Osteoblast (primary cell): ENCODE measurements around the gene C2CD3. TPM values are rescaled to one million over a fixed set of nuclear protein-coding genes. Genes with fewer than 3 reads are reported as not detected.
A peak's percentile ranks its signal among the peaks of the same experiment; 100 is the strongest.

Source experiments
- DNase-seq: peaks from one replicate; pipeline ENCODE4 v3.0.0; 2011; ENCODE audit warnings: low spot score, mixed read lengths; ENCODE audit not compliant: insufficient read length; ENCODE audit errors: missing footprints
- H2AFZ ChIP-seq: 2 replicates; pipeline ENCODE4 v1.6.0; 2011; ENCODE audit warnings: mild to moderate bottlenecking, low read length
- H3K27ac ChIP-seq: 2 replicates; pipeline ENCODE4 v1.5.1; 2011; ENCODE audit warnings: mild to moderate bottlenecking, low read depth, low read length, moderate library complexity
- H3K27me3 ChIP-seq: 2 replicates; pipeline ENCODE4 v1.6.0; 2012; ENCODE audit warnings: mild to moderate bottlenecking, control low read depth, inconsistent platforms, low read length, moderate library complexity; ENCODE audit not compliant: insufficient read depth
- H3K36me3 ChIP-seq: 2 replicates; pipeline ENCODE4 v1.5.1; 2011; ENCODE audit warnings: mild to moderate bottlenecking, low read length, control low read depth, moderate library complexity; ENCODE audit not compliant: insufficient read depth
- H3K4me1 ChIP-seq: 2 replicates; pipeline ENCODE4 v1.5.1; 2011; ENCODE audit warnings: mild to moderate bottlenecking, low read length, control low read depth, moderate library complexity; ENCODE audit not compliant: insufficient read depth
- H3K4me2 ChIP-seq: 2 replicates; pipeline ENCODE4 v1.6.0; 2011; ENCODE audit warnings: mild to moderate bottlenecking, low read length; ENCODE audit not compliant: insufficient read depth
- H3K4me3 ChIP-seq: fragments of 200-600 bp; sonication (generic); 3 replicates; pipeline ENCODE4 v1.5.1; 2012; ENCODE audit warnings: mild to moderate bottlenecking, low read length, inconsistent platforms; ENCODE audit not compliant: insufficient read depth
- H3K79me2 ChIP-seq: 2 replicates; pipeline ENCODE4 v1.6.0; 2012; ENCODE audit warnings: mild to moderate bottlenecking, low read length, control low read depth, inconsistent platforms; ENCODE audit not compliant: insufficient read depth
- H3K9me3 ChIP-seq: 2 replicates; pipeline ENCODE4 v1.5.1; 2011; ENCODE audit warnings: low read depth, low read length, control low read depth
- H4K20me1 ChIP-seq: 2 replicates; pipeline ENCODE4 v1.6.0; 2012; ENCODE audit warnings: mild to moderate bottlenecking, low read length, control low read depth; ENCODE audit not compliant: insufficient read depth
- total RNA-seq: library from RNA; depleted of rRNA; stranded (reverse); fragments of >200 nt; gene quantifications from 2 replicates; pipeline ENCODE4 v1.2.3, GENCODE V29; 2012
- TF ChIP-seq, protein P1 (sequence below): IDR thresholded peaks from 2 replicates; pipeline ENCODE4 v1.5.1; 2011; ENCODE audit warnings: mild to moderate bottlenecking, low read depth, low read length, moderate library complexity; ENCODE audit errors: extremely low read depth

C2CD3 gene
- total RNA-seq, 1 donor = 14.1 TPM

DNA sequence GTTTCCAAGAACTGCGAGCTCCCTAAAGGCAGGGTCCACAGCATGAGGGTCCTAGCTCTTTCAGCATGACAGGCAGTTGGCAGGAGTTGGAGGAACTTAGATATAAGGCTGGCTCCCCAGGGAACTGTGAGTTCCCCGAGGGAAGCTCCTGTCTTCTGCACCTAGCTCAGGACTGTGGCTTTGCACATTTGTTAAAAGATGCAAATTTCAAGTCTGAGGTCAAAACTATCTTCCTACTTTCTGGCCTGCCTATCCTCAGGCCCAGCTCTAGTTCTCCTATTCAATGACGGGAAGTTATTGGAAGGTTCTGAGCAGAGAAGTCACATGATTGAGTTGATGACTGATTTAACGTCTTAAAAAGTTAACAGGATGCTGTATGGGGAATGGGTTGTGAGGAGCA is 150.3 kb downstream of the C2CD3 start:
- Histone ChIP-seq H4K20me1 (no peaks in the 10 kb centered on the region), H2AFZ (no peak overlapping the region), H3K79me2 (no peaks in the 10 kb centered on the region), H3K9me3 (no peaks in the 10 kb centered on the region), H3K4me1 (peaks cover 36% of the 10 kb centered on the region), H3K36me3 (no peaks in the 10 kb centered on the region), H3K4me3 (no peak overlapping the region), H3K27me3 (no peaks in the 10 kb centered on the region), H3K4me2 (no peak overlapping the region), H3K27ac (peak overlapping the region; percentile 68)
- TF ChIP-seq, protein P1, sequence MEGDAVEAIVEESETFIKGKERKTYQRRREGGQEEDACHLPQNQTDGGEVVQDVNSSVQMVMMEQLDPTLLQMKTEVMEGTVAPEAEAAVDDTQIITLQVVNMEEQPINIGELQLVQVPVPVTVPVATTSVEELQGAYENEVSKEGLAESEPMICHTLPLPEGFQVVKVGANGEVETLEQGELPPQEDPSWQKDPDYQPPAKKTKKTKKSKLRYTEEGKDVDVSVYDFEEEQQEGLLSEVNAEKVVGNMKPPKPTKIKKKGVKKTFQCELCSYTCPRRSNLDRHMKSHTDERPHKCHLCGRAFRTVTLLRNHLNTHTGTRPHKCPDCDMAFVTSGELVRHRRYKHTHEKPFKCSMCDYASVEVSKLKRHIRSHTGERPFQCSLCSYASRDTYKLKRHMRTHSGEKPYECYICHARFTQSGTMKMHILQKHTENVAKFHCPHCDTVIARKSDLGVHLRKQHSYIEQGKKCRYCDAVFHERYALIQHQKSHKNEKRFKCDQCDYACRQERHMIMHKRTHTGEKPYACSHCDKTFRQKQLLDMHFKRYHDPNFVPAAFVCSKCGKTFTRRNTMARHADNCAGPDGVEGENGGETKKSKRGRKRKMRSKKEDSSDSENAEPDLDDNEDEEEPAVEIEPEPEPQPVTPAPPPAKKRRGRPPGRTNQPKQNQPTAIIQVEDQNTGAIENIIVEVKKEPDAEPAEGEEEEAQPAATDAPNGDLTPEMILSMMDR = no peak
- DNase-seq = no peak

DNA sequence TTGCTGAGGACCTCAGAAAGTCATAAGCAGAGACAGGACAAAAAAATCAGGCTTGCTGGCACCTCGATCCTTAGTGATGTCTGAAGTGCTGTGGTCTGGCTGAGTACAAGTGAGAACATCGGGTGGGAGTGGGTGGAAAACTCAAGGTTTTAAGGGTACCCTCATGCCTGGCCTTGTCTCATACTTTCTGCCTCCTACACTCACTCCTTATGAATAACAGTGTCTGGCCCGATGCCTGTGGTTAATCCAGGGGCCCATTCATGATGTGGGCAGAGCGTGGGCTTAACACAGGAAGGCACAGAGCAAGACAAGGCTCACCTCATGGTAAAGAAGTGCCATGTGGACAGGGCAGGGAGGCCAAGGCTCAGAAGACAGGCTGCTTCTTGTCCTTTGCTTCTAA is 150.9 kb downstream of the C2CD3 start:
- TF ChIP-seq, protein P1 = no peak
- no peaks in the 10 kb centered on the region for H3K36me3 ChIP-seq
- H2AFZ ChIP-seq = peak overlapping the region; percentile 62
- H3K4me2 ChIP-seq = peak overlapping the region; percentile 7
- no peak for DNase-seq
- peak overlapping the region; percentile 68 for H3K27ac ChIP-seq
- H3K4me3 ChIP-seq = no peak overlapping the region
- H3K9me3 ChIP-seq = no peaks in the 10 kb centered on the region
- no peaks in the 10 kb centered on the region for H3K79me2 ChIP-seq
- peaks cover 30% of the 10 kb centered on the region for H3K4me1 ChIP-seq
- no peaks in the 10 kb centered on the region for H4K20me1 ChIP-seq
- no peaks in the 10 kb centered on the region for H3K27me3 ChIP-seq

DNA sequence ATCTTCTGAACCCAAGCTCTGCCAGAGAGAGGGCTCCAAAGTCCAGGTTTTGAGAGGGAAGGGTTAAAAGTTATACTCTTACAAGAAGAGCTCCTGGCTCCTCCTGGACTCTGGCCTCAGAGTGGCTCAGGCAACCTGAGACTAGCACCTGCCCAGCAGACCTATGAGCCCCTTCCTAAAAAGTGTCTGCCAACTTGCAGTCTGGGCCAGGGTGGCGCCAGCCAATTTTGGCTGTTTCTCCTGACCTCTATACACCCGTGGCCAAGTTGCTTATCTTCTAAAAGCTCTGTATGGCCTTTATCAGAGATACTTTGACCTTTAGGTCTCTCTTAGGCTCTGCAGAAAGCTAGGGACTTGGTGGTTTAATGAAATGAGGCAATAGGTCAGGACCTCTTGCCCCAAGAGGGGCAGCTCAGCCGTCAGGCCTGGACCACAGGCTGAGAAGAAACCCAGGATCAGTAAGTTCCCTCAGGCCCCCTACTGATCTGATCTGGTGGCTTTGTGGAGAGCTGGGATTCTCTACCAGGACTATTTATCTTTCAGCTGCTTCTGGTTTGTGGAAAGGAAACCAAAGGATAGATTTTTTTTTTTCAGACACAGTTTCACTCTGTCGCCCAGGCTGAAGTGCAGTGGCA is 151.6 kb downstream of the C2CD3 start:
- peak overlapping the region; percentile 68 for H3K27ac ChIP-seq
- no peaks in the 10 kb centered on the region for H3K27me3 ChIP-seq
- TF ChIP-seq, protein P1 = no peak
- no peaks in the 10 kb centered on the region for H4K20me1 ChIP-seq
- H3K79me2 ChIP-seq = no peaks in the 10 kb centered on the region
- no peak for DNase-seq
- peaks cover 26% of the 10 kb centered on the region for H3K4me1 ChIP-seq
- H2AFZ ChIP-seq = no peak overlapping the region
- no peaks in the 10 kb centered on the region for H3K36me3 ChIP-seq
- no peaks in the 10 kb centered on the region for H3K9me3 ChIP-seq
- H3K4me2 ChIP-seq = peak overlapping the region; percentile 59
- no peak overlapping the region for H3K4me3 ChIP-seq

DNA sequence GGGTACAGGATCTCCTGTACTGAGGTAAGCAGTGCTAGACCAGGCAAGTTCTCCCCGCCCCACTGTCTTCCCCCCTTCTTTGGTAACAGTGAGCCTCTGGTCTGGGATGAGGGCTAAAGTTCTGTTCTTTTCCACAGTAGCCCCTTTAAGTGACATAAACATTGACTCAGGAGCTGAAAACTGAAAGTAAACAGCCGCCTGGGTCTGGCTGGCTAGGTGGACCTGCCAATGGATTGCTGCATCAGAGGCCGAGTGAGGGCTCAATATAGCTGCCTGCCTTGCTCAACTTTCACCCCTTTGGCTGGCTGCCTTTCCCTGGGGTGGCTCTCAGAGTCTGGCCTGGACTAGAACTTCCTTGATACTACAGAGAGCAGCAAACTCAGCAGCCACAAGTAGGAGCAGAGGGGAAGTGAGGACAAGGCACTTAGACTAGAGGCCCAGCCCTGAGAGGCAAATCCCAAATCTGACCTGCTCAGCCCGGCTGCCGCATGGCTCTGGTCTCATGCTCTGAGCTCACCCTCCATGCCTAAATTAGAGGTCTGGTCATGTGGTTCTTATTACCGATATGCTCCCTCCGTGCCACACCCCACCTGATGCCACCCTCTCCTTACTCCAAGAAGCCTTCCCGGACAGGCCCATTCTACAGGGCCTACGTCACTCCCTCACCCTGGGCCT is 152.3 kb downstream of the C2CD3 start:
- Histone ChIP-seq H3K4me3 (no peak overlapping the region), H2AFZ (peak overlapping the region; percentile 49), H3K9me3 (no peaks in the 10 kb centered on the region), H3K27ac (peak overlapping the region; percentile 68), H3K27me3 (no peaks in the 10 kb centered on the region), H3K4me2 (peak overlapping the region; percentile 59), H3K36me3 (no peaks in the 10 kb centered on the region), H3K79me2 (no peaks in the 10 kb centered on the region), H3K4me1 (peaks cover 26% of the 10 kb centered on the region), H4K20me1 (no peaks in the 10 kb centered on the region)
- TF ChIP-seq, protein P1 = no peak
- DNase-seq = no peak
